ENCODE measurements around the gene IL27RA.
A peak's percentile ranks its signal among the peaks of the same experiment; 100 is the strongest.

Gene IL27RA

GRCh38 chr19:14091813-14092462 lies 60.4 kb downstream of the IL27RA start:
- no peaks in the 10 kb centered on the region for H3K9me3 Mint-ChIP-seq (ENCODE audit: low read depth)
- peaks cover 6% of the 10 kb centered on the region for H3K36me3 Mint-ChIP-seq

GRCh38 chr19:14093117-14093823 lies 61.7 kb downstream of the IL27RA start:
- no peaks in the 10 kb centered on the region for H3K9me3 Mint-ChIP-seq (ENCODE audit: low read depth)
- H3K27ac Mint-ChIP-seq = peak overlapping the region; percentile 58
- peaks cover 18% of the 10 kb centered on the region for H3K4me1 Mint-ChIP-seq (ENCODE audit: low read depth)
- H3K4me3 Mint-ChIP-seq = peak overlapping the region; percentile 59
- no peaks in the 10 kb centered on the region for H3K27me3 Mint-ChIP-seq
- H3K36me3 Mint-ChIP-seq = peaks cover 6% of the 10 kb centered on the region

More at GRCh38 chr19:14091813-14092462, 60.4 kb downstream of the IL27RA start:
- H3K27me3 Mint-ChIP-seq = no peaks in the 10 kb centered on the region
- H3K4me1 Mint-ChIP-seq (ENCODE audit: low read depth) = peaks cover 18% of the 10 kb centered on the region
- H3K4me3 Mint-ChIP-seq = peak overlapping the region; percentile 99
- H3K27ac Mint-ChIP-seq = peak overlapping the region; percentile 100

- H3K9me3 Mint-ChIP-seq (ENCODE audit: low read depth) = no peaks in the 10 kb centered on the region
- H3K27ac Mint-ChIP-seq = peak overlapping the region; percentile 76
- H3K4me3 Mint-ChIP-seq = no peak overlapping the region
- no peaks in the 10 kb centered on the region for H3K27me3 Mint-ChIP-seq
- H3K4me1 Mint-ChIP-seq (ENCODE audit: low read depth) = peaks cover 13% of the 10 kb centered on the region
- H3K36me3 Mint-ChIP-seq = peaks cover 2% of the 10 kb centered on the region
These were observed 63.3 kb downstream of the IL27RA start for GRCh38 chr19:14094854-14095253.

DNA sequence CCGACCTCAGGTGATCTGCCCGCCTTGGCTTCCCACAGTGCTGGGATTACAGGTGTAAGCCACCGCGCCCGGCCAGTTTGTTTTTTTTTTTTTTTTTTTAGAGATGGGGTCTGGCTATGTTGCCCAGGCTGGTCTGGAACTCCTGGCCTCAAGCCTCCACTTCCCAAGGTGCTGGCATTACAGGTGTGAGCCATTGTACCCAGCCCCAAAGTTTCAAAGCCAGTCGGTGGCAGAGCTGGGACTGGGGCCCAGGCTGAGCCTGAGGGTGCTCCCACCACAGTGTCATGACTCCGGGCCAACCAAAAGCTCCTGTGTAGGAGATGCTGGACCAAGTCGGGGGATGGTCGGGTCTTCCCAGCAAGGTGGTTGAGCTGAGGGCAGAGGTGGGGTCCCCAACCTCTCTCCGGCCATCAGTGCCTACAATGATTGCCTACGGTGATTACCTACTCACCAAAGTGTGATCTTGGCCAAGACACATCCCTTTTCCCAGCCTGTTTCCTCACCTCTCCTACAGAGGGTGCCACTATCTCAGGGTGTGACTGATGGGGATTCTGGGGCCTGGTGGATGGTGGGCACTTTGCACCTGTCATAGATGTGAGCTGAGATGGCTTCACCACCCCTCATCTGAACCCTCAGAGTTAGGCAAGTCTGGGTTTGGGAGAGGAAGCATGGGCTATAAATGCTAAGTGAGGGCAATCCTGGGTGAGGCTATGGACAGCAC lies 64.9 kb downstream of the IL27RA start:
- Mint-ChIP-seq H3K36me3 (peaks cover 2% of the 10 kb centered on the region), H3K4me1 (ENCODE audit: low read depth) (peaks cover 12% of the 10 kb centered on the region)

DNA sequence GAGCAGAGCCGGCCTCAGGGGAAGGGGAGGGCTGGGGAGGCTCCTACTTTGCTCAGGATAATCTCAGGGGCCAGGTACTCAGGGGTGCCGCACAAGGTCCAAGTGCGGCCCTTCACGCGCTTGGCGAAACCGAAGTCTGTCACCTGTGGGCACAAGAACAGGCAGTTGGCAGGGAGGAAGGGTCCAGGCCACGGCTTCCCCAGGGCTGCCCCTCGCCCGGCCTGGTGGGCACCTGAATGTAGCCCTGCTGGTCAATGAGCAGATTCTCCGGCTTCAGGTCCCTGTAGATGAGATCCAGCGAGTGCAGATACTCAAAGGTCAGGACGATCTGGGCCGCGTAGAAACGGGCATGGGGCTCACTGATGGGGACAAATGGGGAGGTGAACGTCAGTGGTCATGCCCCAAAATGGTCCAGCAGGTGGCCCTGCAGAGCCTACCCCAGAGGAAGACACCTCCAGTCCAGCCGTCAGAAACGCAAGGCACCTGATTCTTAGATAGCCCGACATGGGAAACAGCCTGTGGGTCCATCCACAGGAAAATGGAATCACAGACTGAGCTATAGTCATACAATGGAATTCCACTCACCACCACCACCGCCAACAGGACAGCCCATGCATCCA lies 66.1 kb downstream of the IL27RA start:
- H3K36me3 Mint-ChIP-seq = peaks cover 2% of the 10 kb centered on the region
- no peaks in the 10 kb centered on the region for H3K27me3 Mint-ChIP-seq
- no peak overlapping the region for H3K27ac Mint-ChIP-seq
- no peaks in the 10 kb centered on the region for H3K9me3 Mint-ChIP-seq (ENCODE audit: low read depth)
- no peak overlapping the region for H3K4me3 Mint-ChIP-seq
- H3K4me1 Mint-ChIP-seq (ENCODE audit: low read depth) = peaks cover 4% of the 10 kb centered on the region

More for the DNA sequence above, 64.9 kb downstream of the IL27RA start:
- Mint-ChIP-seq H3K9me3 (ENCODE audit: low read depth) (no peaks in the 10 kb centered on the region), H3K4me3 (no peak overlapping the region), H3K27ac (no peak overlapping the region), H3K27me3 (no peaks in the 10 kb centered on the region)

GRCh38 chr19:14101003-14101545 lies 69.5 kb downstream of the IL27RA start:
- H3K4me3 Mint-ChIP-seq = no peak overlapping the region
- no peaks in the 10 kb centered on the region for H3K9me3 Mint-ChIP-seq (ENCODE audit: low read depth)
- H3K27ac Mint-ChIP-seq = no peak overlapping the region
- no peaks in the 10 kb centered on the region for H3K27me3 Mint-ChIP-seq
- no peaks in the 10 kb centered on the region for H3K36me3 Mint-ChIP-seq
- H3K4me1 Mint-ChIP-seq (ENCODE audit: low read depth) = no peaks in the 10 kb centered on the region

DNA sequence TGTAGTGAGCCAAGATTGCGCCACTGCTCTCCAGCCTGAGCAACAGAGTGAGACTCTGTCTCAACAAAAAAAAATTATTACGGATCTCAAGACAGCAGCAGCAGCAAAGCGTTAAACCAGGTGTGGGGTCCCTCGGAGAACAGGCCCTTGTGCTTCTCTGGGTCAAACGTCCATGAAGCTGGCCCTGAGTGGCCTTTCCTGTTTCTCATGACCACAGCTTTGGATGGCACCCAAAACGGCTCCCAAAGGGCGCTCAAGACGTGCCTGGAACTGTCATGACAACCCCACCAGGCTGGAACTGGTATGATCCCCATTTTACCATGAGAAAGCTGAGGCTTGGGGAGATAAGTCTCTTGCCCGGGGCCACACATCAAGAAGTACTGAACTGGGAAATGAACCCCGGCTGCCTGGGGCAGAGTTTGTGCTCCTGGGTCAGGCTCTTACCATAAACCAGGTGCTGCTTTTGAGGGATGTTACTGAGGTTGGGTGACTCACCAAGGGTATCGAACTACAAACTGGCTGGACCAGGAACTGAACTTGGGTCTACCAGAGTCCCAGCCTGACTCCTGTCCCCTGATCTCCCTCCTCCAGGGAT lies 70.6 kb downstream of the IL27RA start:
- H3K4me3 Mint-ChIP-seq = no peak overlapping the region
- no peaks in the 10 kb centered on the region for H3K27me3 Mint-ChIP-seq
- H3K27ac Mint-ChIP-seq = no peak overlapping the region
- H3K4me1 Mint-ChIP-seq (ENCODE audit: low read depth) = no peaks in the 10 kb centered on the region
- no peaks in the 10 kb centered on the region for H3K36me3 Mint-ChIP-seq
- H3K9me3 Mint-ChIP-seq (ENCODE audit: low read depth) = no peaks in the 10 kb centered on the region

GRCh38 chr19:14102756-14103155 lies 71.2 kb downstream of the IL27RA start:
- Mint-ChIP-seq H3K9me3 (ENCODE audit: low read depth) (no peaks in the 10 kb centered on the region), H3K27me3 (no peaks in the 10 kb centered on the region), H3K36me3 (no peaks in the 10 kb centered on the region), H3K4me3 (no peak overlapping the region), H3K27ac (no peak overlapping the region), H3K4me1 (ENCODE audit: low read depth) (no peaks in the 10 kb centered on the region)
